C4-2B (cell line): ENCODE data around the gene UBQLN4.

Experiments
- ZFX ChIP-seq: fragments of 450-650 bp; IDR thresholded peaks from 2 replicates; pipeline ENCODE4 v1.6.1; 2017
- TF ChIP-seq, protein P1 (sequence below): fragments of 450-650 bp; conservative IDR thresholded peaks from 2 replicates; pipeline ENCODE4 v1.5.1; 2017; ENCODE audit warnings: mild to moderate bottlenecking

DNA sequence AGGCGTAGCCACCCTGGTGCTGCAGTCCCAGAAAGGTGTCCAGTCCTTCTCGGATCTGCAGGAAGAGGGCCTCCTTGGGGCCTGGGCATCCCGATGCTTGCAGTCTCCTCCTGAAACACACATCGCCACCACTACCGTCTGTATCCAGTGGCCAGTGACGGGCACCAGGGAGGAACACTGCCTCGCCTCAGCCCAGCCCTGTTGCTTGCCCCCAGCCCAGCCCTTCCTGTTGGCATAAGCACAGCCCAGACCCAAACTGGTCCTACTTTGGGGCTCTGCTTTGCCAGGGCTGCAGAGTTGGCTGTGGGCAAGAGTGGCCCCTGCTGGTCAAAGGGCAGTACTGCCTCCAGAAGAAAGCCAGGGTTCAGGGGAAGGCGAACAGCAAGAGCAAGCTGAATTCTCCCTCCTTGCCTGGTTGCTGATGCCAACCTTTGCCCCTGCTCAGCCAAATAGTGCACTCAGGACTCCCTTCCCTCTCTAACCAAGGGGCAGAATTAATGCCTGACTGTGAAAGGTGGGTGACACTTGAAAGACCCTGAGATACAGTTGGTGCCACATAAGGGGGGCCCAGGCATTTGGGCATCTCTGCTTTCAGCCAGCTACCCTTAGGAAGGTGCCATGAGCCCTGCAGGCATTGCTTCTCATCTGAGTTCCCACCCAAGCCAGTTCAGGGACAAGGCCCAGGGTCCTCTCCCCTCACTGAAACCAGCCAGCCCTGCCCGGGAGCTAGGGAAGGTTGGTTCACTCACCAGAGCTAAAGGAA, 64.2 kb downstream of the UBQLN4 start:
- TF ChIP-seq, protein P1, sequence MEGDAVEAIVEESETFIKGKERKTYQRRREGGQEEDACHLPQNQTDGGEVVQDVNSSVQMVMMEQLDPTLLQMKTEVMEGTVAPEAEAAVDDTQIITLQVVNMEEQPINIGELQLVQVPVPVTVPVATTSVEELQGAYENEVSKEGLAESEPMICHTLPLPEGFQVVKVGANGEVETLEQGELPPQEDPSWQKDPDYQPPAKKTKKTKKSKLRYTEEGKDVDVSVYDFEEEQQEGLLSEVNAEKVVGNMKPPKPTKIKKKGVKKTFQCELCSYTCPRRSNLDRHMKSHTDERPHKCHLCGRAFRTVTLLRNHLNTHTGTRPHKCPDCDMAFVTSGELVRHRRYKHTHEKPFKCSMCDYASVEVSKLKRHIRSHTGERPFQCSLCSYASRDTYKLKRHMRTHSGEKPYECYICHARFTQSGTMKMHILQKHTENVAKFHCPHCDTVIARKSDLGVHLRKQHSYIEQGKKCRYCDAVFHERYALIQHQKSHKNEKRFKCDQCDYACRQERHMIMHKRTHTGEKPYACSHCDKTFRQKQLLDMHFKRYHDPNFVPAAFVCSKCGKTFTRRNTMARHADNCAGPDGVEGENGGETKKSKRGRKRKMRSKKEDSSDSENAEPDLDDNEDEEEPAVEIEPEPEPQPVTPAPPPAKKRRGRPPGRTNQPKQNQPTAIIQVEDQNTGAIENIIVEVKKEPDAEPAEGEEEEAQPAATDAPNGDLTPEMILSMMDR, result peak; percentile 98
- TF ChIP-seq ZFX, result no peak
